ENCODE data around the gene PLCL1. TPM values are rescaled to one million over a fixed set of nuclear protein-coding genes. Genes with fewer than 3 reads are reported as not detected.

Gene PLCL1
- polyA plus RNA-seq, 3 donors = 17.8 to 20.9 (median 19.4) TPM

GRCh38 chr2:198040835-198041234 lies 236.4 kb downstream of the PLCL1 start:
- DNase-seq (ENCODE audit: low read depth in 3 of 3, low spot score in 2 of 3) = no peak

- no peak for DNase-seq (ENCODE audit: low read depth in 3 of 3, low spot score in 2 of 3)
Measured at GRCh38 chr2:198042189-198042588, 237.8 kb downstream of the PLCL1 start.

- no peak for DNase-seq (ENCODE audit: low read depth in 3 of 3, low spot score in 2 of 3)
Measured at GRCh38 chr2:198044777-198045176, 240.4 kb downstream of the PLCL1 start.

GRCh38 chr2:198045227-198045626 lies 240.8 kb downstream of the PLCL1 start:
- DNase-seq (ENCODE audit: low read depth in 3 of 3, low spot score in 2 of 3) = no peak

GRCh38 chr2:198052741-198053140 lies 248.3 kb downstream of the PLCL1 start:
- no peak for DNase-seq (ENCODE audit: low read depth in 3 of 3, low spot score in 2 of 3)

GRCh38 chr2:198053148-198053547 lies 248.8 kb downstream of the PLCL1 start:
- no peak for DNase-seq (ENCODE audit: low read depth in 3 of 3, low spot score in 2 of 3)

GRCh38 chr2:198053776-198054175 lies 249.4 kb downstream of the PLCL1 start:
- no peak for DNase-seq (ENCODE audit: low read depth in 3 of 3, low spot score in 2 of 3)

GRCh38 chr2:198054299-198054698 lies 249.9 kb downstream of the PLCL1 start:
- DNase-seq (ENCODE audit: low read depth in 3 of 3, low spot score in 2 of 3) = no peak

GRCh38 chr2:198055716-198056115 lies 251.3 kb downstream of the PLCL1 start:
- DNase-seq (ENCODE audit: low read depth in 3 of 3, low spot score in 2 of 3) = no peak

- DNase-seq (ENCODE audit: low read depth in 3 of 3, low spot score in 2 of 3) = no peak
Measured at GRCh38 chr2:198056836-198057235, 252.4 kb downstream of the PLCL1 start.

GRCh38 chr2:198059800-198060199 lies 255.4 kb downstream of the PLCL1 start:
- no peak for DNase-seq (ENCODE audit: low read depth in 3 of 3, low spot score in 2 of 3)

GRCh38 chr2:198060277-198060676 lies 255.9 kb downstream of the PLCL1 start:
- no peak for DNase-seq (ENCODE audit: low read depth in 3 of 3, low spot score in 2 of 3)

- DNase-seq (ENCODE audit: low read depth in 3 of 3, low spot score in 2 of 3) = no peak
Measured at GRCh38 chr2:198062826-198063225, 258.4 kb downstream of the PLCL1 start.

GRCh38 chr2:198063242-198063641 lies 258.8 kb downstream of the PLCL1 start:
- DNase-seq (ENCODE audit: low read depth in 3 of 3, low spot score in 2 of 3) = no peak

- DNase-seq (ENCODE audit: low read depth in 3 of 3, low spot score in 2 of 3) = no peak
Measured at GRCh38 chr2:198065322-198065721, 260.9 kb downstream of the PLCL1 start.

- DNase-seq (ENCODE audit: low read depth in 3 of 3, low spot score in 2 of 3) = no peak
Measured at GRCh38 chr2:198066597-198066996, 262.2 kb downstream of the PLCL1 start.

- DNase-seq (ENCODE audit: low read depth in 3 of 3, low spot score in 2 of 3) = no peak
Measured at GRCh38 chr2:198072655-198073054, 268.3 kb downstream of the PLCL1 start.

- no peak for DNase-seq (ENCODE audit: low read depth in 3 of 3, low spot score in 2 of 3)
Measured at GRCh38 chr2:198073253-198073652, 268.9 kb downstream of the PLCL1 start.

- DNase-seq (ENCODE audit: low read depth in 3 of 3, low spot score in 2 of 3) = no peak
Measured at GRCh38 chr2:198077477-198077876, 273.1 kb downstream of the PLCL1 start.

GRCh38 chr2:198080879-198081765 lies 276.7 kb downstream of the PLCL1 start:
- DNase-seq (ENCODE audit: low read depth in 3 of 3, low spot score in 2 of 3) = no peak

GRCh38 chr2:198084156-198084555 lies 279.8 kb downstream of the PLCL1 start:
- no peak for DNase-seq (ENCODE audit: low read depth in 3 of 3, low spot score in 2 of 3)

GRCh38 chr2:198096002-198096401 lies 291.6 kb downstream of the PLCL1 start:
- DNase-seq (ENCODE audit: low read depth in 3 of 3, low spot score in 2 of 3) = no peak

GRCh38 chr2:198096965-198097364 lies 292.6 kb downstream of the PLCL1 start:
- DNase-seq (ENCODE audit: low read depth in 3 of 3, low spot score in 2 of 3) = no peak
